ENCODE results near the gene RPP25L. TPM values are rescaled to one million over a fixed set of nuclear protein-coding genes. Genes with fewer than 3 reads are reported as not detected.
A peak's percentile ranks its signal among the peaks of the same experiment; 100 is the strongest.

The RPP25L gene
- total RNA-seq, 1 donor from 2014 or later, result 17.4 TPM

DNA sequence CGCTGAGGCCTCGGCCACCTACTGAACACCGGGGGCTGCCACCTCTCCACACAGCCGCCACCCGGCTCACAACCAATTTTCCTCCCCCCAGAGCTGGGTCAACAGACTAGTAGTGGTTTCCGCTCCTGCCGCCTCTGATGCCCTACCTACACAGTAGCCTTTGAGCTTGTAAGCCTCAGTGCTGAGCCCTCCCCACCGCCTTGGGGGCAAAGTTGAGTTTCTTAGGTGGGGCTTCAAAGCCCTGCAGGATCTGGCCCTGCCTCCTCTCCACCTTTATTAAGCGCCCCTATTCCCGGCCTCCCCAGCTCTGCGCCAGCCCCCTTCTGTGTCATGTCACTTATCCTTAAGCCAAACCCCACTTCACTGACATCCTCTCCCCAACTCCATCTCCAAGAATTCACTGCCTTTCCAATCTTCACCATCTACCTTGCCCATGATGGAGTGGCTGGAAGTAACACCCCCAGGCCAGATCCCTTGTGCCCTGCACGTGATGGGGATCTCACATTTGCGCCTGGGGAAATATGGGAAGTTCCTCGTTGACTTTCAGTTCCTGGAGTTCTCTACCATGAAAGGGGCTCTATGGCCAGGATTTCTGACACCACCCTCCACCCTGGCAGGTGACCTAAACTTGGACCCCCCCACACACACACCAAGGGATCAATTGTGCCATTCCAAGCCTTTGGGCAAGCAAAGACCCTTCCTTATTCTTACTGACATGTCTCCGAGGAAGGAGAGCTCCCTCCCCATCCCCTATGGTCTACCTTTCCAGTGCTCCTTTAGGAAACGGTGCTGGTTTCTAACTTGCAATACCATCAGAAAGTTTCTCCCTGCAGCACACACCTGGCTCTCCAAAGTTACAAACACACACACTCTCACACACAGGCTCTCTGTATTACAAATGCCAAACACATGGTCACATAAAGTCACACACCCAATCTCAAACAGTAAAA lies 19.7 kb downstream of the RPP25L start:
- no peaks in the 10 kb centered on the region for H3K9me3 Mint-ChIP-seq
- no peak overlapping the region for H3K27ac Mint-ChIP-seq
- H3K4me2 ChIP-seq, result peak overlapping the region; percentile 69
- peak overlapping the region; percentile 39 for H3K4me3 Mint-ChIP-seq
- H3K36me3 ChIP-seq, result no peaks in the 10 kb centered on the region
- no peak for DNase-seq (ENCODE audit: low spot score)
- peaks cover 30% of the 10 kb centered on the region for H4K20me1 ChIP-seq (ENCODE audit: low read depth)
- H3K27me3 Mint-ChIP-seq (ENCODE audit: insufficient read depth, low read depth), result peaks cover 26% of the 10 kb centered on the region
- TF ChIP-seq EZH2 (IDR thresholded peaks at IDR 0.05) (no peak), EZH2phosphoT487 (IDR thresholded peaks at IDR 0.05) (no peak)
- TF ChIP-seq, protein P1, sequence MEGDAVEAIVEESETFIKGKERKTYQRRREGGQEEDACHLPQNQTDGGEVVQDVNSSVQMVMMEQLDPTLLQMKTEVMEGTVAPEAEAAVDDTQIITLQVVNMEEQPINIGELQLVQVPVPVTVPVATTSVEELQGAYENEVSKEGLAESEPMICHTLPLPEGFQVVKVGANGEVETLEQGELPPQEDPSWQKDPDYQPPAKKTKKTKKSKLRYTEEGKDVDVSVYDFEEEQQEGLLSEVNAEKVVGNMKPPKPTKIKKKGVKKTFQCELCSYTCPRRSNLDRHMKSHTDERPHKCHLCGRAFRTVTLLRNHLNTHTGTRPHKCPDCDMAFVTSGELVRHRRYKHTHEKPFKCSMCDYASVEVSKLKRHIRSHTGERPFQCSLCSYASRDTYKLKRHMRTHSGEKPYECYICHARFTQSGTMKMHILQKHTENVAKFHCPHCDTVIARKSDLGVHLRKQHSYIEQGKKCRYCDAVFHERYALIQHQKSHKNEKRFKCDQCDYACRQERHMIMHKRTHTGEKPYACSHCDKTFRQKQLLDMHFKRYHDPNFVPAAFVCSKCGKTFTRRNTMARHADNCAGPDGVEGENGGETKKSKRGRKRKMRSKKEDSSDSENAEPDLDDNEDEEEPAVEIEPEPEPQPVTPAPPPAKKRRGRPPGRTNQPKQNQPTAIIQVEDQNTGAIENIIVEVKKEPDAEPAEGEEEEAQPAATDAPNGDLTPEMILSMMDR (IDR thresholded peaks at IDR 0.05), result no peak
- H3K9ac ChIP-seq, result no peak overlapping the region
- H3K9me3 ChIP-seq (ENCODE audit: low read depth), result no peaks in the 10 kb centered on the region
- H2AFZ ChIP-seq (replicated peaks), result no peak overlapping the region
- H3K79me2 ChIP-seq (ENCODE audit: low read depth), result peaks cover 5% of the 10 kb centered on the region
- H3K4me3 ChIP-seq, result no peak overlapping the region
- peaks cover 28% of the 10 kb centered on the region for H3F3A ChIP-seq (ENCODE audit: low read depth)
- peaks cover 43% of the 10 kb centered on the region for H3K4me1 Mint-ChIP-seq
- H3K27me3 ChIP-seq, result peaks cover 89% of the 10 kb centered on the region
- H3K36me3 Mint-ChIP-seq, result no peaks in the 10 kb centered on the region
- no peak overlapping the region for H3K27ac ChIP-seq
- H3K4me1 ChIP-seq, result peaks cover 28% of the 10 kb centered on the region

- H3K79me2 ChIP-seq (ENCODE audit: low read depth), result peaks cover 5% of the 10 kb centered on the region
- no peak overlapping the region for H3K27ac ChIP-seq
- H3K27ac Mint-ChIP-seq, result no peak overlapping the region
- H3K9me3 ChIP-seq (ENCODE audit: low read depth), result no peaks in the 10 kb centered on the region
- peaks cover 38% of the 10 kb centered on the region for H4K20me1 ChIP-seq (ENCODE audit: low read depth)
- H3F3A ChIP-seq (ENCODE audit: low read depth), result peaks cover 28% of the 10 kb centered on the region
- H3K4me3 Mint-ChIP-seq, result no peak overlapping the region
- no peaks in the 10 kb centered on the region for H3K36me3 ChIP-seq
- peak overlapping the region; percentile 86 for H3K4me3 ChIP-seq
- peaks cover 29% of the 10 kb centered on the region for H3K4me1 ChIP-seq
- peaks cover 91% of the 10 kb centered on the region for H3K27me3 ChIP-seq
- H2AFZ ChIP-seq (replicated peaks), result no peak overlapping the region
- peaks cover 51% of the 10 kb centered on the region for H3K4me1 Mint-ChIP-seq
- DNase-seq (ENCODE audit: low spot score), result peak; percentile 93
- H3K9ac ChIP-seq, result no peak overlapping the region
- no peaks in the 10 kb centered on the region for H3K36me3 Mint-ChIP-seq
- H3K27me3 Mint-ChIP-seq (ENCODE audit: insufficient read depth, low read depth), result peaks cover 26% of the 10 kb centered on the region
- TF ChIP-seq, protein P1 (IDR thresholded peaks at IDR 0.05), result peak; percentile 82
- peak; percentile 97 for TF ChIP-seq EZH2 (IDR thresholded peaks at IDR 0.05)
- TF ChIP-seq EZH2phosphoT487 (IDR thresholded peaks at IDR 0.05), result peak; percentile 92
- peak overlapping the region; percentile 84 for H3K4me2 ChIP-seq
- no peaks in the 10 kb centered on the region for H3K9me3 Mint-ChIP-seq
Observed at GRCh38 chr9:34591248-34591916, 20.5 kb downstream of the RPP25L start.

- Histone ChIP-seq H3K36me3 (no peaks in the 10 kb centered on the region), H3F3A (ENCODE audit: low read depth) (peaks cover 28% of the 10 kb centered on the region), H3K79me2 (ENCODE audit: low read depth) (peaks cover 5% of the 10 kb centered on the region), H4K20me1 (ENCODE audit: low read depth) (peaks cover 45% of the 10 kb centered on the region), H3K9ac (no peak overlapping the region), H3K4me3 (peak overlapping the region; percentile 86), H3K4me2 (peak overlapping the region; percentile 84), H3K27ac (no peak overlapping the region), H3K4me1 (peaks cover 36% of the 10 kb centered on the region), H2AFZ (replicated peaks) (peak overlapping the region; percentile 72), H3K9me3 (ENCODE audit: low read depth) (no peaks in the 10 kb centered on the region), H3K27me3 (peaks cover 98% of the 10 kb centered on the region)
- Mint-ChIP-seq H3K4me3 (peak overlapping the region; percentile 87), H3K27me3 (ENCODE audit: insufficient read depth, low read depth) (peaks cover 28% of the 10 kb centered on the region), H3K27ac (no peak overlapping the region), H3K9me3 (no peaks in the 10 kb centered on the region), H3K36me3 (no peaks in the 10 kb centered on the region), H3K4me1 (peaks cover 59% of the 10 kb centered on the region)
- DNase-seq (ENCODE audit: low spot score), result peak; percentile 49
- TF ChIP-seq, protein P1 (IDR thresholded peaks at IDR 0.05), result no peak
- TF ChIP-seq EZH2 (IDR thresholded peaks at IDR 0.05) (peak; percentile 17), EZH2phosphoT487 (IDR thresholded peaks at IDR 0.05) (peak; percentile 76)
Observed at GRCh38 chr9:34590381-34591247, 21.3 kb downstream of the RPP25L start.
